ENCODE results near the gene TMEM169. TPM values are rescaled to one million over a fixed set of nuclear protein-coding genes. Genes with fewer than 3 reads are reported as not detected.

The TMEM169 gene, protein sequence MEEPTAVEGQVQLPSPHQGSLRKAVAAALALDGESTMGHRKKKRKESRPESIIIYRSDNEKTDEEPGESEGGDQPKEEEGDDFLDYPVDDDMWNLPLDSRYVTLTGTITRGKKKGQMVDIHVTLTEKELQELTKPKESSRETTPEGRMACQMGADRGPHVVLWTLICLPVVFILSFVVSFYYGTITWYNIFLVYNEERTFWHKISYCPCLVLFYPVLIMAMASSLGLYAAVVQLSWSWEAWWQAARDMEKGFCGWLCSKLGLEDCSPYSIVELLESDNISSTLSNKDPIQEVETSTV
- polyA plus RNA-seq (2013, experiment 1 of 2) = 1.2 TPM
- polyA plus RNA-seq (2013, experiment 2 of 2) = 1.2 TPM

DNA sequence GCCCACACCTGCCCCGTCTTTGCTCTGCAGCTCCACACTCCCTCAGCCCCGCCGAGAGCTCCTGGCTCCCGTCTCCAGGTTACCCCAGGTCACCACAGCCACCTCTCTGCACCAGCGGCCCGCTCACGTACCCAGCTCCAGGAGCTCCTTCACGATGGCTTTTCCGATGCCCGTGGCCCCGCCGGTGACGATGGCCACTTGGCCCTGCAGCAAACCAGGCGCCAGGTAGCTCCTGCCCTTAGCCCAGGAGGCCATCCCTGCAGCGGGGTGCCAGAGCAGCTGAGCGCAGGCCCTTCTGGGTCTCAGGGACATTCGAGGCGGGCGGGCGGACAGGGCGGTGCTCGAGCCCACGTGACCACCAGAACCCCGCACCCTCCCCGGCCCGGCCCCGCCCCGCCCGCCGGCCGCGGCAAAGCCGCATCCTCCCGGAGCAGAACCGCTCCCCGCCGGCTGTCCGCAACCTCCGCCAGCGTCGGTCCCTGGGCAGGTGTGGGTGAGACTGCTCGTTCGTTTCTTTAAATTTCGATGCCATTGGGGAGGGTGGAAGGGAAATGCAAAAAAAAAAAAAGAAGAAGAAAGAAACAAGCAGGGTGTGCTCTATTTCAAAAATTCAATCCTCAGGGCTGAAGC is at the start of gene TMEM169, which contains the start of gene PECR:
Gene TMEM169, plus strand, starts transcription at position 433 of the 630 bp plus-strand sequence. CDS start 14,045 bp downstream, outside the sequence.
Gene PECR, minus strand, starts transcription at position 323 of the 630 bp plus-strand sequence. Its CDS starts 68 bp downstream, at position 255.
- Histone ChIP-seq H3K4me1 (ENCODE audit: control insufficient read depth, insufficient read depth, low read depth, low read length) (peaks cover 12% of the 10 kb centered on the region), H2BK5ac (ENCODE audit: low read depth, low read length, poor library complexity, severe bottlenecking) (no peak within 1 kb of the TSS), H3K36me3 (ENCODE audit: control insufficient read depth in 1 of 2, insufficient read depth in 2 of 2, low read depth in 1 of 2, low read length in 2 of 2) (no peaks in the 10 kb centered on the region), H3K9me3 (ENCODE audit: control insufficient read depth, low read length) (no peaks in the 10 kb centered on the region), H3K14ac (ENCODE audit: low read length in 2 of 2) (peak within 1 kb of the TSS in 1 of 2 experiments; percentile 63), H2BK15ac (ENCODE audit: low read depth, poor library complexity, severe bottlenecking) (peak within 1 kb of the TSS; percentile 40), H2AFZ (ENCODE audit: low read depth, low read length) (peak within 1 kb of the TSS; percentile 78), H3K4me2 (ENCODE audit: low read length, poor library complexity, severe bottlenecking) (peak within 1 kb of the TSS; percentile 93), H3K4me3 (ENCODE audit: insufficient read depth in 1 of 2, low read depth in 1 of 2, low read length in 2 of 2) (peak within 1 kb of the TSS; percentile 70 to 93), H4K91ac (ENCODE audit: low read length) (no peak within 1 kb of the TSS), H3K4ac (ENCODE audit: low read depth in 1 of 2, low read length in 2 of 2) (peak within 1 kb of the TSS in 1 of 2 experiments; percentile 47), H3K27me3 (ENCODE audit: control insufficient read depth in 1 of 2, insufficient read depth in 1 of 2, low read length in 2 of 2) (peaks cover 0 to 9% of the 10 kb centered on the region in 2 experiments), H3K18ac (ENCODE audit: low read depth in 1 of 2, low read length in 2 of 2) (peak within 1 kb of the TSS; percentile 33 to 81), H2BK12ac (ENCODE audit: low read length in 2 of 2) (peak within 1 kb of the TSS in 1 of 2 experiments; percentile 8), H3K23ac (ENCODE audit: low read length in 2 of 2) (peak within 1 kb of the TSS; percentile 60 to 66), H3K9ac (ENCODE audit: low read length) (peak within 1 kb of the TSS; percentile 90), H2AK5ac (ENCODE audit: low read length, severe bottlenecking) (peak within 1 kb of the TSS; percentile 80), H3K27ac (ENCODE audit: low read length, poor library complexity, severe bottlenecking) (no peak within 1 kb of the TSS), H4K8ac (ENCODE audit: low read length) (peak within 1 kb of the TSS; percentile 94), H3K79me1 (replicated peaks; ENCODE audit: low read length, poor library complexity, severe bottlenecking) (peaks cover 5% of the 10 kb centered on the region), H2BK120ac (ENCODE audit: low read depth, low read length) (no peak within 1 kb of the TSS)
- DNase-seq = peak; percentile 66
- 0% methylated on average over 42 of the region's 44 CpGs for WGBS

DNA sequence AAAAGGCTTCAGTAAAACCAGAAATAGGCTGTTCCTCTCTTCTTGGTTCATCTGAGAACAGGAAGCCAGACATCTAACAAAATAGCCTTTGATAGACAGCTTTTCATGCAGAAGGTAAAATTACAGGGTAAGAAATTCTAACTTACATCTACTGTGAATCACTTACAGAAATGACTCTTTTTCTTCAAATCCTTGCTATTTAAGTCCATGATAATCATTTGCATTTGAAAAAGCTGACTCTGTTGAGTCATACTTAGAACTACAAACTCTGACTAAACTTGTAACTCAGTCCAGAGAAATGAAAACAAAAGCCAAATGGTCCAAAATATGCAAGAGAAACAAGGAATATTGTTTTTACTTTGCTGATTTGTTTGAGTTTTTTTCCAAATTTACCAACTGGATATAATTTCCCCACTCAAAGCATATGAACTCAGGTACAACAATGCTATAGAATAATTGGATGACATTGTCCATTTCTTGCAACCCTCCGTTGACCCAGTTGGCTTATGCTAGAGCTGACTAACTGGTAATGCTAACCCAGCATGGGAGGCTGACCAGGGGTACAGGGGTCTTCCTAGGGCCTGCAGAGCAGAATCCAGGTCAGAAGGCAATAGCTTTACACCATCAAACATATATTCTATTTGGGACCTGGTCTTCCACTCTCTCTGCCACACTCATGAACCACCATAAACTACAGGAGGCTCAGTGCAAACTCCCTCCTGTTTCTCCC is 49.6 kb upstream of the TMEM169 start:
- Histone ChIP-seq H3K79me1 (replicated peaks; ENCODE audit: low read length, poor library complexity, severe bottlenecking) (no peaks in the 10 kb centered on the region), H4K91ac (ENCODE audit: low read length) (no peak overlapping the region), H2BK15ac (ENCODE audit: low read depth, poor library complexity, severe bottlenecking) (no peak overlapping the region), H3K9ac (ENCODE audit: low read length) (peak overlapping the region; percentile 43), H3K27ac (ENCODE audit: low read length, poor library complexity, severe bottlenecking) (peak overlapping the region; percentile 33), H2AK5ac (ENCODE audit: low read length, severe bottlenecking) (peak overlapping the region; percentile 56), H3K4me3 (ENCODE audit: insufficient read depth in 1 of 2, low read depth in 1 of 2, low read length in 2 of 2) (no peak overlapping the region), H3K27me3 (ENCODE audit: control insufficient read depth in 1 of 2, insufficient read depth in 1 of 2, low read length in 2 of 2) (no peaks in the 10 kb centered on the region), H3K4ac (ENCODE audit: low read depth in 1 of 2, low read length in 2 of 2) (no peak overlapping the region), H3K4me2 (ENCODE audit: low read length, poor library complexity, severe bottlenecking) (no peak overlapping the region), H3K23ac (ENCODE audit: low read length in 2 of 2) (no peak overlapping the region), H3K4me1 (ENCODE audit: control insufficient read depth, insufficient read depth, low read depth, low read length) (peaks cover 10% of the 10 kb centered on the region), H3K36me3 (ENCODE audit: control insufficient read depth in 1 of 2, insufficient read depth in 2 of 2, low read depth in 1 of 2, low read length in 2 of 2) (no peaks in the 10 kb centered on the region), H2BK120ac (ENCODE audit: low read depth, low read length) (no peak overlapping the region), H3K9me3 (ENCODE audit: control insufficient read depth, low read length) (no peaks in the 10 kb centered on the region), H4K8ac (ENCODE audit: low read length) (no peak overlapping the region), H2BK12ac (ENCODE audit: low read length in 2 of 2) (no peak overlapping the region), H3K18ac (ENCODE audit: low read depth in 1 of 2, low read length in 2 of 2) (no peak overlapping the region), H2AFZ (ENCODE audit: low read depth, low read length) (no peak overlapping the region), H3K14ac (ENCODE audit: low read length in 2 of 2) (no peak overlapping the region), H2BK5ac (ENCODE audit: low read depth, low read length, poor library complexity, severe bottlenecking) (no peak overlapping the region)
- peak; percentile 48 for DNase-seq
- 95% methylated on average over 1 of the region's 1 CpG for WGBS

DNA sequence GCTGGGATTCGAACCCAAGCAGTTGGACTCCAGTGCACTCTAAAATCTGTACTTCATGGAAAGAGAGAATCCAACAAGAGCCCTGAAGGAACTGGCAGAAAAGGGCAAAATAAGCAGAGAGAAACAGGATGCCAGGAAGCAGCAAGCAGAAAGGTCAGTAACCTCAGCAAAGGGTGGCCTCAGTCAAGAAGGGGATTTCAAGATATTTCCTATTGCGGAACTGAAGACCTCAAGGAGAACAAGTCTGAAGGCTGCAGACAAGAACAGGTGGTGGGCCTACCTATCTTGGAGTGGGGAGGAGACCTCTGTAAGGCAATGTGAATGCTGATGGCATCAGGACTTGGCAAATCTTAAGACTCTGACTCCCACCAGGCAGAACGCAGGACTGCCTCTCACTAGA is 48.3 kb upstream of the TMEM169 start:
- Histone ChIP-seq H2BK15ac (ENCODE audit: low read depth, poor library complexity, severe bottlenecking) (peak overlapping the region; percentile 19), H2BK5ac (ENCODE audit: low read depth, low read length, poor library complexity, severe bottlenecking) (no peak overlapping the region), H3K4me2 (ENCODE audit: low read length, poor library complexity, severe bottlenecking) (no peak overlapping the region), H4K8ac (ENCODE audit: low read length) (no peak overlapping the region), H3K18ac (ENCODE audit: low read depth in 1 of 2, low read length in 2 of 2) (no peak overlapping the region), H3K4me1 (ENCODE audit: control insufficient read depth, insufficient read depth, low read depth, low read length) (peaks cover 10% of the 10 kb centered on the region), H3K14ac (ENCODE audit: low read length in 2 of 2) (no peak overlapping the region), H2AFZ (ENCODE audit: low read depth, low read length) (no peak overlapping the region), H2BK120ac (ENCODE audit: low read depth, low read length) (no peak overlapping the region), H3K23ac (ENCODE audit: low read length in 2 of 2) (no peak overlapping the region), H2BK12ac (ENCODE audit: low read length in 2 of 2) (no peak overlapping the region), H3K36me3 (ENCODE audit: control insufficient read depth in 1 of 2, insufficient read depth in 2 of 2, low read depth in 1 of 2, low read length in 2 of 2) (no peaks in the 10 kb centered on the region), H3K79me1 (replicated peaks; ENCODE audit: low read length, poor library complexity, severe bottlenecking) (no peaks in the 10 kb centered on the region), H3K4ac (ENCODE audit: low read depth in 1 of 2, low read length in 2 of 2) (no peak overlapping the region), H2AK5ac (ENCODE audit: low read length, severe bottlenecking) (no peak overlapping the region), H3K9me3 (ENCODE audit: control insufficient read depth, low read length) (no peaks in the 10 kb centered on the region), H3K27me3 (ENCODE audit: control insufficient read depth in 1 of 2, insufficient read depth in 1 of 2, low read length in 2 of 2) (no peaks in the 10 kb centered on the region), H3K4me3 (ENCODE audit: insufficient read depth in 1 of 2, low read depth in 1 of 2, low read length in 2 of 2) (no peak overlapping the region), H3K9ac (ENCODE audit: low read length) (no peak overlapping the region), H3K27ac (ENCODE audit: low read length, poor library complexity, severe bottlenecking) (no peak overlapping the region), H4K91ac (ENCODE audit: low read length) (no peak overlapping the region)
- WGBS = 91% methylated on average over 3 of the region's 3 CpGs
- DNase-seq = no peak

DNA sequence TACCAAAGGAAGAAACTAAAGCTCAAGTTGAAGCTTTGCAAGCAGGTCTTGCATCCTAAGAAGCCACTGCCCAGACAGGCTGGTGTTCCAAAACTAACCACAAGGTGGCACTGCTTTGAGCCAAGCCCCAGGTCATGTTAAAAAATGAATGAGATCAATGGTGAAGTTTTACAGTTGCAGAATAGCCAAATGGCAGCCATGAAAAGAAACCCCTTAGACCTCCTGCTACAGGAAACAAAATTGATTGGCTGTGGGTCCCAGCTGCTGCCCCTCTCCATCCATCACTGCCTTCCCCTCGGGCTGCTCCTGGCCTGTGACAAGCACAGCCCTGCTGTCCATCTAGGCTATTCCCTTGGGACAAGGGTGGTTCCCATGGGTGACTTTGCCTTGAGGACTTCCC is 47.7 kb upstream of the TMEM169 start:
- Histone ChIP-seq H3K14ac (ENCODE audit: low read length in 2 of 2) (no peak overlapping the region), H3K27ac (ENCODE audit: low read length, poor library complexity, severe bottlenecking) (no peak overlapping the region), H2BK12ac (ENCODE audit: low read length in 2 of 2) (peak overlapping the region in 1 of 2 experiments; percentile 10), H3K4me3 (ENCODE audit: insufficient read depth in 1 of 2, low read depth in 1 of 2, low read length in 2 of 2) (no peak overlapping the region), H3K18ac (ENCODE audit: low read depth in 1 of 2, low read length in 2 of 2) (no peak overlapping the region), H2BK15ac (ENCODE audit: low read depth, poor library complexity, severe bottlenecking) (no peak overlapping the region), H3K4me2 (ENCODE audit: low read length, poor library complexity, severe bottlenecking) (no peak overlapping the region), H3K9ac (ENCODE audit: low read length) (no peak overlapping the region), H2BK5ac (ENCODE audit: low read depth, low read length, poor library complexity, severe bottlenecking) (no peak overlapping the region), H3K27me3 (ENCODE audit: control insufficient read depth in 1 of 2, insufficient read depth in 1 of 2, low read length in 2 of 2) (no peaks in the 10 kb centered on the region), H4K8ac (ENCODE audit: low read length) (no peak overlapping the region), H3K4me1 (ENCODE audit: control insufficient read depth, insufficient read depth, low read depth, low read length) (peaks cover 10% of the 10 kb centered on the region), H2AK5ac (ENCODE audit: low read length, severe bottlenecking) (peak overlapping the region; percentile 29), H3K23ac (ENCODE audit: low read length in 2 of 2) (no peak overlapping the region), H2AFZ (ENCODE audit: low read depth, low read length) (no peak overlapping the region), H3K9me3 (ENCODE audit: control insufficient read depth, low read length) (no peaks in the 10 kb centered on the region), H3K79me1 (replicated peaks; ENCODE audit: low read length, poor library complexity, severe bottlenecking) (no peaks in the 10 kb centered on the region), H3K36me3 (ENCODE audit: control insufficient read depth in 1 of 2, insufficient read depth in 2 of 2, low read depth in 1 of 2, low read length in 2 of 2) (no peaks in the 10 kb centered on the region), H2BK120ac (ENCODE audit: low read depth, low read length) (no peak overlapping the region), H3K4ac (ENCODE audit: low read depth in 1 of 2, low read length in 2 of 2) (no peak overlapping the region), H4K91ac (ENCODE audit: low read length) (no peak overlapping the region)
- 81% methylated on average over 1 of the region's 1 CpG for WGBS
- peak; percentile 66 for DNase-seq

All from mesenchymal stem cell (in vitro differentiated cells and primary cell).